HCT116 (cell line): ENCODE data around the gene ADGRG1. TPM values are rescaled to one million over a fixed set of nuclear protein-coding genes. Genes with fewer than 3 reads are reported as not detected.
A peak's percentile ranks its signal among the peaks of the same experiment; 100 is the strongest.

Experiments
- ATAC-seq: fragments of 200-7000 bp; cut with Tn5 transposase; 2 replicates; pipeline ENCODE4 v1.9.1; 2020; ENCODE audit warnings: mild to moderate bottlenecking, moderate library complexity
- BruUV-seq: library from RNA; stranded (reverse); fragments of 400-500 nt; replicated peaks from 2 replicates; lab custom pipeline; 2021; lab: Mats Ljungman, UMichigan
- CTCF ChIA-PET: fragments of 300-600 bp; sonication (Branson Sonifier 250); formaldehyde crosslinking; loops from one replicate; lab custom pipeline; 2021; ENCODE audit warnings: antibody characterized with exemption; lab: Charles Lee
- POLR2A ChIA-PET: fragments of 300-600, 350-600 bp; sonication (Branson Sonifier 250); formaldehyde crosslinking; loops from one replicate; lab custom pipeline; 2021; ENCODE audit warnings: antibody characterized with exemption; lab: Charles Lee
- RAD21 ChIA-PET, 2 experiments: fragments of 300-600 bp; sonication (Branson Sonifier 250); formaldehyde crosslinking; loops; one replicate each; lab custom pipeline; 2023; ENCODE audit warnings: low total read pairs in 2 of 2; ENCODE audit not compliant: uncharacterized antibody in 2 of 2, unreplicated experiment in 2 of 2, low non-redundant PET in 1 of 2; lab: Charles Lee
- DNase-seq: peaks from one replicate; pipeline ENCODE4 v3.0.0-alpha.2; 2010; ENCODE audit warnings: low read depth, low spot score
- H2AFZ ChIP-seq: fragments of 200-600 bp; shearing (Covaris generic), sonication (generic); 2 replicates; pipeline ENCODE4 v1.6.1; 2017; ENCODE audit warnings: low read depth, mixed run types, mixed read lengths, antibody characterized with exemption, low read length; ENCODE audit not compliant: poor library complexity, severe bottlenecking
- H3K27ac ChIP-seq: 2 replicates; pipeline ENCODE4 v1.5.1; 2012; ENCODE audit warnings: low read depth, low read length
- H3K27me3 ChIP-seq: fragments of 200-600 bp; sonication (generic); 2 replicates; pipeline ENCODE4 v1.6.1; 2016; ENCODE audit warnings: mixed run types, low read length, mixed read lengths; ENCODE audit not compliant: insufficient read depth
- H3K36me3 ChIP-seq, 2 experiments: fragments of 200-500 bp in 1 of 2; fragments of 200-600 bp in 1 of 2; sonication (Bioruptor generic) in 1 of 2; sonication (generic) in 1 of 2; 2 replicates each; pipeline versions ENCODE4 v1.5.1 to v1.6.1; 2014 to 2016; ENCODE audit warnings: low read length in 2 of 2, inconsistent platforms in 1 of 2, mixed read lengths in 1 of 2, mixed run types in 1 of 2; ENCODE audit not compliant: insufficient read depth in 2 of 2, control insufficient read depth in 1 of 2
- H3K4me1 ChIP-seq, 2 experiments: fragments of 200-600 bp in 1 of 2; sonication (generic) in 1 of 2; 2 replicates each; pipeline versions ENCODE4 v1.5.1 to v1.6.1; 2012 to 2017; ENCODE audit warnings: low read length in 2 of 2, inconsistent platforms in 1 of 2, mild to moderate bottlenecking in 1 of 2, mixed read lengths in 1 of 2, mixed run types in 1 of 2, moderate library complexity in 1 of 2; ENCODE audit not compliant: insufficient read depth in 2 of 2, control insufficient read depth in 1 of 2
- H3K4me2 ChIP-seq: fragments of 200-600 bp; sonication (generic); 2 replicates; pipeline ENCODE4 v1.6.1; 2017; ENCODE audit warnings: mixed run types, low read length, mixed read lengths
- H3K4me3 ChIP-seq, 2 experiments: fragments of 200-600 bp in 1 of 2; sonication (generic) in 1 of 2; replicated peaks in 1 of 2; 2 replicates each; pipeline ENCODE4 v1.5.1; 2011 to 2016; ENCODE audit warnings: low read length in 2 of 2, control low read depth in 1 of 2, low read depth in 1 of 2, mild to moderate bottlenecking in 1 of 2, mixed read lengths in 1 of 2, mixed run types in 1 of 2
- H3K79me2 ChIP-seq: fragments of 200-600 bp; sonication (generic); 2 replicates; pipeline ENCODE4 v1.6.1; 2017; ENCODE audit warnings: mild to moderate bottlenecking, mixed run types, low read length, moderate library complexity, mixed read lengths; ENCODE audit not compliant: insufficient read depth
- H3K9ac ChIP-seq: fragments of 200-600 bp; sonication (generic); 2 replicates; pipeline ENCODE4 v1.6.1; 2016; ENCODE audit warnings: low read length, mixed read lengths
- H3K9me2 ChIP-seq: fragments of 200-600 bp; sonication (generic), shearing (Covaris generic); 2 replicates; pipeline ENCODE4 v1.6.1; 2017; ENCODE audit warnings: mixed run types, mild to moderate bottlenecking, moderate library complexity; ENCODE audit not compliant: insufficient read depth
- H3K9me3 ChIP-seq, 2 experiments: fragments of 200-500 bp in 1 of 2; fragments of 200-600 bp in 1 of 2; sonication (Bioruptor generic) in 1 of 2; sonication (generic) in 1 of 2; 2 replicates each; pipeline ENCODE4 v1.6.1; 2014 to 2017; ENCODE audit warnings: low read length in 2 of 2, mixed read lengths in 2 of 2, inconsistent platforms in 1 of 2, low read depth in 1 of 2, mild to moderate bottlenecking in 1 of 2, mixed run types in 1 of 2, moderate library complexity in 1 of 2; ENCODE audit not compliant: control insufficient read depth in 1 of 2, insufficient read depth in 1 of 2
- H4K20me1 ChIP-seq: fragments of 200-600 bp; sonication (generic), shearing (Covaris generic); 2 replicates; pipeline ENCODE4 v1.6.1; 2017; ENCODE audit warnings: mixed run types, mild to moderate bottlenecking, moderate library complexity; ENCODE audit not compliant: insufficient read depth
- CBX3 ChIP-seq: IDR thresholded peaks from 2 replicates; pipeline ENCODE4 v1.6.1; 2012; ENCODE audit warnings: low read depth
- EGR1 ChIP-seq: IDR thresholded peaks from 2 replicates; pipeline ENCODE4 v1.6.1; 2012; ENCODE audit warnings: low read depth
- EZH2phosphoT487 ChIP-seq: fragments of 200-600 bp; IDR thresholded peaks from 2 replicates; pipeline ENCODE4 v1.6.1; 2018; ENCODE audit warnings: antibody characterized with exemption, borderline replicate concordance
- FOSL1 ChIP-seq: IDR thresholded peaks from 2 replicates; pipeline ENCODE4 v1.6.1; 2012; ENCODE audit warnings: low read depth
- SIN3A ChIP-seq: IDR thresholded peaks from 2 replicates; pipeline ENCODE4 v1.6.1; 2012; ENCODE audit warnings: low read depth
- TCF7L2 ChIP-seq: IDR thresholded peaks from 2 replicates; pipeline ENCODE4 v1.7.0; 2011; ENCODE audit warnings: borderline replicate concordance, inconsistent platforms; ENCODE audit not compliant: insufficient read depth, insufficient read length; ENCODE audit errors: extremely low read depth
- YY1 ChIP-seq: IDR thresholded peaks from 2 replicates; pipeline ENCODE4 v1.6.1; 2011; ENCODE audit warnings: low read length, low read depth, moderate library complexity, mild to moderate bottlenecking; ENCODE audit not compliant: insufficient replicate concordance; ENCODE audit errors: extremely low read depth
- ZFX ChIP-seq: fragments of 450-650 bp; IDR thresholded peaks from 2 replicates; pipeline ENCODE4 v1.6.1; 2017
- ZNF274 ChIP-seq: fragments of 200-500 bp; sonication (Bioruptor generic); IDR thresholded peaks from 2 replicates; pipeline ENCODE4 v1.6.1; 2014; ENCODE audit warnings: mild to moderate bottlenecking, low read depth, low read length, inconsistent platforms
- intact Hi-C: fragments of 100-400 bp; cut with micrococcal nuclease; formaldehyde crosslinking; loops from 2 replicates; pipeline ENCODE4 v1.10.0; 2022
- total RNA-seq: library from RNA; stranded (reverse); gene quantifications from one replicate; pipeline ENCODE4 v1.2.1, GENCODE V29; 2021; ENCODE audit not compliant: unreplicated experiment
- TF ChIP-seq, protein P1 (sequence below), 3 experiments: fragments of 200-600 bp in 1 of 3; sonication (generic) in 1 of 3; IDR thresholded peaks in 2 of 3; conservative IDR thresholded peaks in 1 of 3; 2 replicates each; pipeline ENCODE4 v1.5.1; 2012 to 2017; ENCODE audit warnings: low read depth in 2 of 3, low read length in 2 of 3, antibody characterized with exemption in 1 of 3, borderline replicate concordance in 1 of 3, control low read depth in 1 of 3, mild to moderate bottlenecking in 1 of 3, mixed read lengths in 1 of 3, mixed run types in 1 of 3, moderate library complexity in 1 of 3; ENCODE audit not compliant: insufficient read depth in 1 of 3
- TF ChIP-seq, protein P2 (sequence below): IDR thresholded peaks from 2 replicates; pipeline ENCODE4 v1.6.1; 2011; ENCODE audit warnings: mild to moderate bottlenecking, low read length, moderate library complexity; ENCODE audit not compliant: insufficient replicate concordance; ENCODE audit errors: extremely low read depth
- TF ChIP-seq, protein P3 (sequence below): IDR thresholded peaks from 2 replicates; pipeline ENCODE4 v1.6.1; 2012

The ADGRG1 gene
- total RNA-seq, 1 experiment from 2014 or later = 36.4 TPM

DNA sequence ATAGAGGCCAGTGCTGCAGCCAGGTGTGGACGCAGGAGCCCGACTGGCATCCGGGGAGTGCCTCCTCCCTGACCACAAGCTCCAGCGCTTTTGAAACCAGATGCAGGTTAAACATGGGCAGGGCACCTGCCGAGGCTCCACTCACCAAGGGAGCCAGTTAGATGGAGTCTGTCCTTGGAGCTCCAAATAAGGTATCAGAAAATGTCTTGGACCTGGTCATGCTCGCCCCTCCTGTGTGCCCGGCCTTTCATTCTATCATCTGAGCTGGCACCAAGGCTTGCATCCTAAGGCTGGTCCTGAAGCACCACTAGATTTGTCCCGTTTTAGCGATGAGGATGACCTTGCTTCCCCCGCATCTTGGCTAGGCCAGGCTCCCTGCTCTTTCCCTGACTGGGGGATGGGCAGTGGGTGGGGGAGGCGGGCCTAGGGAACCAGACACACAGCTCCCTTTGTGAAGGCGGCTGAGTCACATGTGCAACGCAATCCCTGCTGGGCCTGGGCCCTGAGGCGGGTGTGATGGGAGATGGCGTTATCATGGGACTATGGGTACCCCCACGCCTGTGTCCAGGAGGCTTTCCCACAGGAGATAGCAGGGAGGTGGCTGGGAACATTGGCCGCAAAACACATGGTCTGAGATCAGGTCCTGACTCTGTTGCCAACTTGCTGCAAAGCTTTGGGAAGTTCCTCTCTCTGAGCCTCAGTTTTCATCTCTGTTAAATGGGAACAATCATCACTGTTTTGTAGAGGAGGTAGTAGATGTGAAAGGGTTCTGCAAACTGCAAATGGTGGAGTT lies 5.0 kb upstream of the ADGRG1 start:
- TF ChIP-seq ZFX (0 out of 2 replicates have a peak, but pooled peaks have one; percentile 9), TCF7L2 (peak; percentile 57), CBX3 (no peak)
- Histone ChIP-seq H4K20me1 (no peaks in the 10 kb centered on the region), H3K4me1 (peaks cover 65 to 74% of the 10 kb centered on the region in 2 experiments), H3K4me3 (peak overlapping the region in 1 of 2 experiments; percentile 21; a peak in 1 of 4 replicates), H3K27me3 (no peaks in the 10 kb centered on the region), H3K9ac (peak overlapping the region; percentile 9; the same call in 1 of the 2 replicates), H3K9me2 (no peaks in the 10 kb centered on the region), H3K36me3 (no peaks in the 10 kb centered on the region), H3K27ac (peak overlapping the region; percentile 44), H3K79me2 (no peaks in the 10 kb centered on the region), H3K9me3 (no peaks in the 10 kb centered on the region), H3K4me2 (peak overlapping the region; percentile 99), H2AFZ (no peak overlapping the region)
- ChIA-PET POLR2A (interaction anchor here (0.6 to 1.0 kb wide), 4 partner anchors 11 to 37 kb away, joined by 3 to 4 read pairs (median 4); no protein-coding TSS in a partner anchor), RAD21 (no interaction called here), CTCF (interaction anchor here (0.6 to 1.1 kb wide), 5 partner anchors 22 to 32 kb away, joined by 3 to 4 read pairs (median 3); no protein-coding TSS in a partner anchor)
- DNase-seq (peak; percentile 55), ATAC-seq (peak; percentile 24)
- intact Hi-C loops = no loop called here
- BruUV-seq = no TSS peak

DNA sequence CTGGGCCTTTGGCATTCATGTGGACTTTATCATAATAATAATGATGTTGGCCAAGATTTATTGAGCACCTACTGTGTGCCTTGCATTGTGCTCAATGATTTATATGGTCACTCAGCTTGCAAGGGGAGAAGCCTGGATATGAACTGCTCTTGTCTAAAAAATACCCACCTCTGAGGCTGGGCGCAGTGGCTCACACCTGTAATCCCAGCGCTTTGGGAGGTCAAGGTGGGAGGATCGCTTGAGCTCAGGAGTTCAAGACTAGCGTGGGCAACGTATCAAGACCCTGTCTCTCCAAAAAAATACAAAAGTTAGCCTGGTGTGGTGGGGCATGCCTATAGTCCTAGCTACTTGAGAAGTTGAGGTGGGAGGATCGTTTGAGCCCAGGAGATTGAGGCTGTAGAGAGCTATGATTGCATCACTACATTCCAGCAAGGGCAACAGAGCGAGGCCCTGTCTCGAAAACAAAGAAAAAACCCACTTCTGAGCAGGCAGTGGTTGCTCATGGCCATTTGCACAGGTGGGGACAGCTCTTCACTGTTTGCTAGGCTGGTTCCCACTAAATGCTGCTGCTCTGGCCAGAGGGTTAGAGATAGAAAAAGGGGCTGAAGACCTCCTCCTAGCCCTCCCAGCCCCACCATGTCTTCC lies 4.3 kb upstream of the ADGRG1 start:
- RAD21 ChIA-PET = no interaction called here
- Histone ChIP-seq H3K36me3 (no peaks in the 10 kb centered on the region), H3K9me2 (no peaks in the 10 kb centered on the region), H4K20me1 (no peaks in the 10 kb centered on the region), H3K4me3 (no peak overlapping the region), H3K27ac (peak overlapping the region; percentile 44), H2AFZ (no peak overlapping the region), H3K27me3 (no peaks in the 10 kb centered on the region), H3K4me2 (peak overlapping the region; percentile 99), H3K79me2 (no peaks in the 10 kb centered on the region), H3K4me1 (peaks cover 66 to 77% of the 10 kb centered on the region in 2 experiments), H3K9ac (no peak overlapping the region), H3K9me3 (no peaks in the 10 kb centered on the region)
- POLR2A ChIA-PET = no interaction called here
- intact Hi-C loops = no loop called here
- no peak for DNase-seq
- no peak for ATAC-seq
- CTCF ChIA-PET = interaction anchor here (1.0 kb wide), 1 partner anchor 25 kb away, joined by 3 read pairs; no protein-coding TSS in a partner anchor
- BruUV-seq = no TSS peak
- TF ChIP-seq CBX3 = no peak
- TF ChIP-seq, protein P1, sequence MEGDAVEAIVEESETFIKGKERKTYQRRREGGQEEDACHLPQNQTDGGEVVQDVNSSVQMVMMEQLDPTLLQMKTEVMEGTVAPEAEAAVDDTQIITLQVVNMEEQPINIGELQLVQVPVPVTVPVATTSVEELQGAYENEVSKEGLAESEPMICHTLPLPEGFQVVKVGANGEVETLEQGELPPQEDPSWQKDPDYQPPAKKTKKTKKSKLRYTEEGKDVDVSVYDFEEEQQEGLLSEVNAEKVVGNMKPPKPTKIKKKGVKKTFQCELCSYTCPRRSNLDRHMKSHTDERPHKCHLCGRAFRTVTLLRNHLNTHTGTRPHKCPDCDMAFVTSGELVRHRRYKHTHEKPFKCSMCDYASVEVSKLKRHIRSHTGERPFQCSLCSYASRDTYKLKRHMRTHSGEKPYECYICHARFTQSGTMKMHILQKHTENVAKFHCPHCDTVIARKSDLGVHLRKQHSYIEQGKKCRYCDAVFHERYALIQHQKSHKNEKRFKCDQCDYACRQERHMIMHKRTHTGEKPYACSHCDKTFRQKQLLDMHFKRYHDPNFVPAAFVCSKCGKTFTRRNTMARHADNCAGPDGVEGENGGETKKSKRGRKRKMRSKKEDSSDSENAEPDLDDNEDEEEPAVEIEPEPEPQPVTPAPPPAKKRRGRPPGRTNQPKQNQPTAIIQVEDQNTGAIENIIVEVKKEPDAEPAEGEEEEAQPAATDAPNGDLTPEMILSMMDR (IDR thresholded peaks at IDR 0.05 in 2 of 3, conservative IDR thresholded peaks at IDR 0.05 in 1 of 3; ENCODE audit: borderline replicate concordance in 1 of 3, insufficient read depth in 1 of 3, low read depth in 2 of 3, low read length in 2 of 3) = no peak
- no peak for TF ChIP-seq YY1
- TF ChIP-seq, protein P2, sequence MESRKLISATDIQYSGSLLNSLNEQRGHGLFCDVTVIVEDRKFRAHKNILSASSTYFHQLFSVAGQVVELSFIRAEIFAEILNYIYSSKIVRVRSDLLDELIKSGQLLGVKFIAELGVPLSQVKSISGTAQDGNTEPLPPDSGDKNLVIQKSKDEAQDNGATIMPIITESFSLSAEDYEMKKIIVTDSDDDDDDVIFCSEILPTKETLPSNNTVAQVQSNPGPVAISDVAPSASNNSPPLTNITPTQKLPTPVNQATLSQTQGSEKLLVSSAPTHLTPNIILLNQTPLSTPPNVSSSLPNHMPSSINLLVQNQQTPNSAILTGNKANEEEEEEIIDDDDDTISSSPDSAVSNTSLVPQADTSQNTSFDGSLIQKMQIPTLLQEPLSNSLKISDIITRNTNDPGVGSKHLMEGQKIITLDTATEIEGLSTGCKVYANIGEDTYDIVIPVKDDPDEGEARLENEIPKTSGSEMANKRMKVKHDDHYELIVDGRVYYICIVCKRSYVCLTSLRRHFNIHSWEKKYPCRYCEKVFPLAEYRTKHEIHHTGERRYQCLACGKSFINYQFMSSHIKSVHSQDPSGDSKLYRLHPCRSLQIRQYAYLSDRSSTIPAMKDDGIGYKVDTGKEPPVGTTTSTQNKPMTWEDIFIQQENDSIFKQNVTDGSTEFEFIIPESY = no peak
- no peak for TF ChIP-seq SIN3A
- no peak for TF ChIP-seq FOSL1
- no peak for TF ChIP-seq ZNF274
- TF ChIP-seq, protein P3, sequence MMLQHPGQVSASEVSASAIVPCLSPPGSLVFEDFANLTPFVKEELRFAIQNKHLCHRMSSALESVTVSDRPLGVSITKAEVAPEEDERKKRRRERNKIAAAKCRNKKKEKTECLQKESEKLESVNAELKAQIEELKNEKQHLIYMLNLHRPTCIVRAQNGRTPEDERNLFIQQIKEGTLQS = no peak
- TF ChIP-seq EZH2phosphoT487 = no peak
- no peak for TF ChIP-seq EGR1
